ENCODE measurements around the gene DLEU7.

GRCh38 chr13:50787316-50788195 is 55.9 kb downstream of the DLEU7 start:
- TF ChIP-seq PPARA (CRISPR knock-in tag; IDR thresholded peaks at IDR 0.05; ENCODE audit: borderline replicate concordance) (no peak), ESRRG (CRISPR knock-in tag; IDR thresholded peaks at IDR 0.05) (no peak), CSRNP3 (CRISPR knock-in tag; IDR thresholded peaks at IDR 0.05) (no peak), ZNF565 (CRISPR knock-in tag; conservative IDR thresholded peaks at IDR 0.05; ENCODE audit: low read depth) (no peak), ISL1 (CRISPR knock-in tag; IDR thresholded peaks at IDR 0.05) (no peak), GLIS3 (CRISPR knock-in tag; IDR thresholded peaks at IDR 0.05) (no peak), ZFP30 (CRISPR knock-in tag; IDR thresholded peaks at IDR 0.05) (no peak), ZNF70 (CRISPR knock-in tag; IDR thresholded peaks at IDR 0.05) (no peak), ZFP3 (CRISPR knock-in tag; IDR thresholded peaks at IDR 0.05) (no peak), ZNF8 (CRISPR knock-in tag; IDR thresholded peaks at IDR 0.05) (no peak)
- TF ChIP-seq, protein P1, sequence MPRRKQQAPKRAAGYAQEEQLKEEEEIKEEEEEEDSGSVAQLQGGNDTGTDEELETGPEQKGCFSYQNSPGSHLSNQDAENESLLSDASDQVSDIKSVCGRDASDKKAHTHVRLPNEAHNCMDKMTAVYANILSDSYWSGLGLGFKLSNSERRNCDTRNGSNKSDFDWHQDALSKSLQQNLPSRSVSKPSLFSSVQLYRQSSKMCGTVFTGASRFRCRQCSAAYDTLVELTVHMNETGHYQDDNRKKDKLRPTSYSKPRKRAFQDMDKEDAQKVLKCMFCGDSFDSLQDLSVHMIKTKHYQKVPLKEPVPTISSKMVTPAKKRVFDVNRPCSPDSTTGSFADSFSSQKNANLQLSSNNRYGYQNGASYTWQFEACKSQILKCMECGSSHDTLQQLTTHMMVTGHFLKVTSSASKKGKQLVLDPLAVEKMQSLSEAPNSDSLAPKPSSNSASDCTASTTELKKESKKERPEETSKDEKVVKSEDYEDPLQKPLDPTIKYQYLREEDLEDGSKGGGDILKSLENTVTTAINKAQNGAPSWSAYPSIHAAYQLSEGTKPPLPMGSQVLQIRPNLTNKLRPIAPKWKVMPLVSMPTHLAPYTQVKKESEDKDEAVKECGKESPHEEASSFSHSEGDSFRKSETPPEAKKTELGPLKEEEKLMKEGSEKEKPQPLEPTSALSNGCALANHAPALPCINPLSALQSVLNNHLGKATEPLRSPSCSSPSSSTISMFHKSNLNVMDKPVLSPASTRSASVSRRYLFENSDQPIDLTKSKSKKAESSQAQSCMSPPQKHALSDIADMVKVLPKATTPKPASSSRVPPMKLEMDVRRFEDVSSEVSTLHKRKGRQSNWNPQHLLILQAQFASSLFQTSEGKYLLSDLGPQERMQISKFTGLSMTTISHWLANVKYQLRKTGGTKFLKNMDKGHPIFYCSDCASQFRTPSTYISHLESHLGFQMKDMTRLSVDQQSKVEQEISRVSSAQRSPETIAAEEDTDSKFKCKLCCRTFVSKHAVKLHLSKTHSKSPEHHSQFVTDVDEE (CRISPR knock-in tag; IDR thresholded peaks at IDR 0.05), result no peak
- TF ChIP-seq, protein P2, sequence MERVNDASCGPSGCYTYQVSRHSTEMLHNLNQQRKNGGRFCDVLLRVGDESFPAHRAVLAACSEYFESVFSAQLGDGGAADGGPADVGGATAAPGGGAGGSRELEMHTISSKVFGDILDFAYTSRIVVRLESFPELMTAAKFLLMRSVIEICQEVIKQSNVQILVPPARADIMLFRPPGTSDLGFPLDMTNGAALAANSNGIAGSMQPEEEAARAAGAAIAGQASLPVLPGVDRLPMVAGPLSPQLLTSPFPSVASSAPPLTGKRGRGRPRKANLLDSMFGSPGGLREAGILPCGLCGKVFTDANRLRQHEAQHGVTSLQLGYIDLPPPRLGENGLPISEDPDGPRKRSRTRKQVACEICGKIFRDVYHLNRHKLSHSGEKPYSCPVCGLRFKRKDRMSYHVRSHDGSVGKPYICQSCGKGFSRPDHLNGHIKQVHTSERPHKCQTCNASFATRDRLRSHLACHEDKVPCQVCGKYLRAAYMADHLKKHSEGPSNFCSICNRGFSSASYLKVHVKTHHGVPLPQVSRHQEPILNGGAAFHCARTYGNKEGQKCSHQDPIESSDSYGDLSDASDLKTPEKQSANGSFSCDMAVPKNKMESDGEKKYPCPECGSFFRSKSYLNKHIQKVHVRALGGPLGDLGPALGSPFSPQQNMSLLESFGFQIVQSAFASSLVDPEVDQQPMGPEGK (CRISPR knock-in tag; IDR thresholded peaks at IDR 0.05; ENCODE audit: borderline replicate concordance), result no peak

Measured in SK-N-SH treated with all-trans-retinoic acid at 6 μM for 48 hours (cell line).